SW 1271 (cell line): Measurements from ENCODE around the gene ARFGAP1.

ENCODE experiments used
- DNase-seq, 2 experiments: peaks; one replicate each; lab custom pipeline; 2025; lab: John Stamatoyannopoulos, UW

ARFGAP1 gene

DNA sequence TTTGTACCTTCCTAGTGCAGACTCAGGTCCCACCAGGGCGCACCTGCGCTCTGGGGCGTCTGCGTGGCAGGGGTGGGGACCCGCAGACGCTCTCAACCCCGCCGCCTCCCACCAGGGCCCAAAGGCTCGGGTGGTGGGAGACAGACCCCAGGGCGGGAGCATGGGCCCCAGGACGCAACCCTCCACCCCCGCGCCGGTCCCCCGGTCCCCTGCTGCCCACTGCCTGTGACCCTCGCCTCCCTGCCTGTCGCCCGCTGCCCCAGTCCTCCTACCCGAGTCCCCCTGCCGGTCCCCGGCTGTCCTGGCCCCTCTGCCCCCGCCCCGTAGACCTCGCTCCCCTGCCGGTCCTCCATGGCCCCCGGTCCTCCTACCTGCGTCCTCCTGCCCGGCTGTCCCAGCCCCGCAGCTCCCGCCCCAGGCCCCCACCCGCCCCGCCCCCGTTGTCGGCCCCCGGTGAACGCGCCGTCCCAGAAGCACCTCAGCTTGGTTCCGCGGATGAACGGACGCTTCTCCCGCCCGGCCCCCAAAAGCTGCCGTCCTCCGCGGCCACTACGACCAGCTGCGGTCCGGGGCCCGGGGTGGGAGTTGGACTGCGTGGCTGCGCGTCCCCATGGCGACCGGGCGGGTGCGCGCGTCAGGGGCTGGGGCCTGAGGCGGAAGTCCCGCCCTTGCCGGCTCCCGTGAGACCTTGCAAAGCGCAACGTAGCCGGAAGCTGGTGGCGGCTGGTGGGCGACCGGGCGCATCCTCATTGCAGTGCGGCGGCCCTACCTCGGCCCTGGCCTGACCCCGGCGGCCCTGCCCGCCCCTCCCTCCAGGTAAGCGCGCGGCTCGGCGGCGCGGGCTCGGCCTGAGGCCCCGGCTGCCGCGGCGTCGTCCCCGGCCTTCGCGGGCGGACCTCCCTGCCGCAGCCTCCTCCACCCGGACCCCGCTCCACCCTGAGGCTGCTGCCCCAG is at the start of gene ARFGAP1:
ARFGAP1 (plus strand) TSS at position 709 of the 954 bp plus-strand sequence. CDS start 2,768 bp downstream, outside the sequence.
- peak; percentile 76 to 88 for DNase-seq

DNA sequence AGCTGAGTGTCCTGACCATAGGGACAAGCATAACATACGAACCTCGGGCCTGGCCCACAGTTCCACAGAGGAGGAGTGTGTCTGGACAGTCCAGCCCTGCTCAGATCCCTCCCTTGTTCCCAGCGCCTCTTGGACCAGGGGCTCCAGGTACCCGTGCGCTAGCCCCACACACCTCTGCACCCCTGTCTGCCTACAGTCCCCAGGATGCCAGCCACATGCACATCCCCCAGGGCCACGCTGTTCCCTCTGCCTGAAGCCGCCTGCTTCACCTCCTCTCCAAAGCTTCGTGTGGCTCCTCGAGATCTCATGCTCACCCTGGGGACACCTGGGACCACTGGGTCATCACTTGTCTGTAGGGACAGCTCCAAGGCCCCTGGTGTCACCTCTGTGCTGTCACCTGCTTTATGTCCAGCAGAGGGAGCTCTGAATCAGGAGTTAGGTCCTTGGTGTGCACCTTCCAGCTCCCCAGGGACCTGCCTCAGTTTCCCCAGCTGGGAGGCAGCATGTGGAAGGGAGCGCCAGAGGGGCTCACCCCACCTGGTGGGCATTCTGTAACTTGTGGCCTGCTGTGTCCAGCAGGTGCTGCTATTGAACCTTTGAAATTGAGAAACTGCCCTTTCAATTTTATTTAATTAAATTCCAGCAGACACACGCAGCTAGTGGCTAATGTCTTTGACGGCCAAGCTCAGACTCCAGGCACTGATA is 49.3 kb upstream of the ARFGAP1 start:
- DNase-seq = peak in 1 of 2 experiments; percentile 49

DNA sequence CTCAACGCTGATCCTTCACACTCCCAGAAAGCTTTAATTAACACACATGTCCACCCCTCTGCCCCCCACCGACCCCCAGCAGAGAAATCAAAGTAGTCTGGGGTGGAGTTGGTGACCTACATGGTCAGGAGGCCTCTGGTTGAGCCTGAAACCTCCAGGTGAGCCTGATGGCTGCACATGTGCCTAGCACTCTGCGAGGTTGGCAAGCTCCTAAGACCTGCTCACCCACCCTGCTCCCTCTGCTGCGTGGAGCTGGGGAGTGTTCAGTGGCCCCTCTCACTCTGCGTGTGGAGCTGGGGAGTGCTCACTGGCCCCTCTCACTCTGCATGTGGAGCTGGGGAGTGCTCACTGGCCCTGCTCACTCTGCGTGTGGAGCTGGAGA is 48.8 kb upstream of the ARFGAP1 start:
- DNase-seq = no peak

DNA sequence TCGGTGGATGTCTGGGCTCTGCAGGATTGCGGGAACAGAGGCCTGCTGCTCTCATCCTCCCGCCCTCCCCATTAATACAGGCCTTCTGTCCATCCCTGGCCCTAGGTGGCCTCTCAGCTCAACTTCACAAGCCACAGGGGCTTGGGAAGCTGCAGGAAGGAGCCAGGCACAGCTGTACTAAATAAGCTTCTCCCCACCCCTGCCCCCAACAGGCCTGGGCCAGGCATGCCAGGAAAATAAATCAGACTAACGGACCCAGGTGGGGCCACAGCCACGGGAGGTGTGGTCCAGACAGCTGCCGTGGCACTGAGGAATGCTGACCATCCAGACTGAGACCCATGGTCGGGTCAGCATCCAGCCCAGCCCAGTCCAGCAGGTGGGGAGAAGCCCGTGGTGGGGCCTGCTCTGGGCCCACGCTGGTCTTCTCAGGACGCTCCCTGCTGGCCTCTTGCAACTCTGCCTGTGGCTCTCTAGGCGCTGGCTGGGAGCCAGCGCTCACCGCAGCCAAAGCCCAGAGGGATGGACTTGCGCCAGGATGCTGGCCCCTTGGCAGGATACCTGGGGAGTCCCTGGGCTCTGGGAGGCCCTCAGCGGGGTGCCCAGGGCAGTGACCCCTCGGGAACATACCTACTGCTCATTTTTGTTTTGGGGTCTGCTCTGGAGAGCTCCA is 48.1 kb upstream of the ARFGAP1 start:
- no peak for DNase-seq

DNA sequence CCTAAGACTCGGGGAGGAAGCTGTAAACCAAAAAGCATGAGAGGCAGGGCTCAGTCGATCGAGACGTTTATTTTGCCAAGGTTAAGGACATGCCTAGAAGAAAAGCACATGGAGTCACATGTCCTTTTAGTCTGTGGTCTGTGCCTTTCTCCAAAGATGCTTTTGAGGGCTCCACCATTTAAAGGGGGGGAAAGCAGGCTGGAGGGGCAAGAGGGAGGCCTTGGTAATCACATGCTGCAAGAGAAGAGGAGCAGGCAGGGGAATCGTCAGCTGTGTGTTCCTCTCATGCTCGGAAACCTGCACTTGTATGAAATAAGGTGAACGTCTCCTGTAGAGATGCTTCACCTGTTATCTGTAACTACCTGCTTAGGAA is 47.5 kb upstream of the ARFGAP1 start:
- DNase-seq = no peak

DNA sequence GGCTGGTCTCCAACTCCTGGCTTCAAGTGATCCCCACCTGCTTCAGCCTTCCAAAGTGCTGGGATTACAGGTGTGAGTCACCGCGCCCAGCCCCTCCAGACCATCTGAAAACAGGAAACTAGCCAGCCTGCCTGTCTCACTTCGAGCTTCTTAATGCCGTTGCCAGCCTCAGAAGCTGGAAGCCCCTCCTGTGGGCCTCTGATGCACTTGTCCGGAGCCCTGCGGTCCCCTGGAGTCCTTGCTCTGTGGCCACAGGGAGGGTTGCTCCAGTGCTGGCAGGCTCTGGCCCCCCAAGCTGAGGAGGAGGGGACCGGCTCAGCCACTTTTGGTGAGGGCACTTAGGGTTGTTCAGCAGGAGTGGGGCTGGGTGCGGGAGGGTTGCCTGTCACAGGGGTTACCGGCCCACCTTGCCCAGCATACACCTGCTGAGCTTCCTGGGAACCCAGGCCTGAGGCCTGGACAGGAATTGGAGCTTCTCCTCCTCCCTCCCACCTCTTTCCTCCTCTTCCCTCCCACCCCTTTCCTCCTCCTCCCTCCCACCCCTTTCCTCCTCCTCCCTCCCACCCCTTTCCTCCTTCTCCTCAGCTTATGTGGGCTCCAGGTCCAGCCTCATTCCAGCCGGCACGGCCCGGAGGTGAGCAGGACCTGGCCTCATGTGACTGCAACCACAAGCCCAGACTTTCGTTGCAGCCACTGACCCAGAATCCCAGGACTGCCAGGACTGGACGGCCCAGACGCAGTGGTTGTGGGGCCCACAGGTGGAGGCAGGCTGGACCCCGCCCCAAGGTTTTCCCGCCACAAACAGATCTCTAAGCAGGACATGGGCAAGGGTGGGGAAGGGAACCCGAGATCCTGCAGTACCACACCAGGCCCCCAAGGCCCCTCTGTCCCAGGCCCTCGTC is 46.3 kb upstream of the ARFGAP1 start:
- no peak for DNase-seq

DNA sequence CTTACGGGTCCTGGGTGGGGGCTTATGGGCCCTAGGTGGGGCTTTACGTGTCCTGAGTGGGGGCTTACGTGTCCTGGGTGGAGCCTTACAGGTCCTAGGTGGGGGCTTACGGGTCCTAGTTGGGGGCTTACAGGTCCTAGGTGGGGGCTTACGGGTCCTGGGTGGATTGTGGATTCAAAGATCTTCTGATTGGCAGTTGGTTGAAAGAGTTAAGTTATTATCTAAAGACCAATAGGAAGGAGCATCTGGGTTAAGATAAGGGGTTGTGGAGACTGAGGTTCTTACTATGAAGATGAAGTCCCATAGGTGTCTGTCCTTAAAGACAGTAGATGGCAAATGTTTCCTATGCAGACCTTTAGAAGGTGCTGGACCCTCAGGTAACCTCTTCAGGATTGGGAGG is 45.4 kb upstream of the ARFGAP1 start:
- no peak for DNase-seq

DNA sequence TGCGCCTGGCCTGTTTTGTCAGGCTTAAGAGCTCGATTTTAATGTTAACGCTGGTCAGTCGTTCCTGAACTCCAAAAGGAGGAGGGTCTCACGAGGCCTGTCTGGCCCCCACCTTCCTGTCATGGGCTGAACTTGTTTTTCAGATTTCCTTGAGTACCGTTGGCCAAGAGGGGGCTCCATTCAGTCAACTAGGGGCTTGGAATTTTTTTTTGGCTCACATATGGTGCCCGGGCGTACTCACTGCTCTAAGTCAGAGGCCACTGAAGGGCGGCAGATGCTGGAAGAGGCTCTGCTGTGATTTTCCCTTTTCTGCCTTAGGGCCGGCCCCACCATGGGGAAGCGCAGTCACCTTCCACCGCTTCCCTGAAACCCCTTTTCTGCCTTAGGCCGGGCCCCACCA is 43.8 kb upstream of the ARFGAP1 start:
- DNase-seq = no peak

DNA sequence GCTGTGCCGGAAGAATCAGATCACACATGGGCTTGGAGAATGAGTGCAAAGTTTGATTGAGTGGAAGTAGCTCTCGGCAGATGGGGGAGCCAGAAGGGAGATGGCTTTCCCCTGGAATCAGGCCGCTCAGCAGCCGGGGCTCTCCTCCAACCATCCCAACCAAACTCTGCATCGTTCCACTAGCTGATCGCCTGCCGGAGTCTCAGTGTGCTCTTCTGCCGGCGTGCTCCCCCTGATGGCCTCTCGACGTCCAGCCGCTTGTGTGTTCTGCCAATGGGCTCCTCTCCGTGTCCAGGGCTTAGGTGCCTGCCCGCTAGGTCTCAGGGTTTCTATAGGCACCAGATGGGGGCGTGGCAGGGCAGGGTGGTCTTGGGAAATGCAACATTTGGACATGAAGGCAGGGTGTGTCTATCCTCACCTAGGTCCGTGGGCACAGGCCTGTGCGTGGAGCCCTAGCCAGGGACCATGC is 41.8 kb upstream of the ARFGAP1 start:
- no peak for DNase-seq

DNA sequence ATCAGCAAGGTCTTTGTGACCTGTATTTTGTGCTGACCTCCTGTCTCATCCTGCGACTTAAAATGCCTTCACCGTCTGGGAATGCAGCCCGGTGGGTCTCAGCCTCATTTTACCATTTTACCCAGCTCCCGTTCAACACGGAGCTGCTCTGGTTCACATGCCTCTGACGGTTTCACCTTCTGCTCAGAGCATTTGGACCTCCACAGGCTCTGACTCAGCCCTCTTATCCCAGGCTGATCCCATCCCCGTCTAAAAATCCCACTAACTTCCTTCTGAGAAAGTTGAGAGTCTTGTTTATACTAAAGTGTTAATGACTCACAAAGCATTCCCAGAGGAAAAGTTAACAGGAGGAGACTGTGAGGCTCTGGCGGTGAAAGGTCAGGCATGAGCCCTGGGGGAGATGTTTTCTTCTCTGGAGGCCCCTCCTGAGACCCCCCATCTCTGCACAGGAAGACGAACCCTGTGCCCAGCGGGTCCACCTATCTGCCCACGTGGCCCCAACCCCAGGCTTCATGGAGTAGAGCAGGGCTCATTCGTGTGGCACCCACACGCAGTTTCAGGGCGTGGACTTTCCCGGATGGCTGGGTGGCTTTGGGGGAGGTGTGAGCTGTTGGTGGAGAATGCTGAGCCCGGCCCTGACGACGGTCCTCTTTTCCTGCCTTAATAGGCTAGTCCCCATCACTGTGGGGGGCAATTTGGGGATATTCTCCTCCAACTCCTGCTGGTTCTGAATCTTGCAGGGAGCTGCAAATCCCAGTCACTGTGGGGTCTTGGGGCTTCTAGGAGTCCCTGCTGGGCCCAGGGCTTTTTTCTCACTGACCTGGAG is 40.2 kb upstream of the ARFGAP1 start:
- peak in 1 of 2 experiments; percentile 20 for DNase-seq

DNA sequence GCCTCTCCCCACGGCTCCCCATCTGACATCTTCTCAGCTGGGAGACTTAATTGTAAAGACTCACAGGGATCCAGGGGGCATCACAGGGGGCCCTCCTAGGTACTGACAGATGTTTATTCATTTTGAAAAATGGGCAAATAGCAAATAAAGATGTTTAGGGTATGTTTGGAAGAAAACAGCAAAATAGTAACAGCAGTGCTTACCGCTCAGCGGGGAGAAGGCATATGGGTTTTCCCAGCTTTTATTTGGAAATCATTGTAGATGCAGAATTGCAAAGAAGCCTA is 39.6 kb upstream of the ARFGAP1 start:
- no peak for DNase-seq

DNA sequence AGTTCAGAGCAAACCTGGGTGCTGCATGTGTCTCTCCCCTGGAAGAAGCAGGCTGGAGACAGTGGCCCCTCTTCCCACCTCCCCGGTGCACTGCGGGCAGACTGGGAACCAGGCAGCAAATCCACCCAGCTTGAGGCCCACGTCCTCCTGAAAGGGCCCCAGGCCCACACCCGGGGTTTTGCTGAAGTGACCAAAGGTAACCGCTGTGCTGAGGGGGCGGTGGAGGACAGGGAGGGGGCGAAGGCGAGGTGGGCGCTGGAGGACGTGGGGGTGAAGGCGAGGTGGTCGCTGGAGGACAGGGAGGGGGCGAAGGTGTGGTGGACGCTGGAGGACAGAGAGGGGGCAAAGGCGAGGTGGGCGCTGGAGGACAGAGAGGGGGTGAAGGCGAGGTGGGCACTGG is 38.7 kb upstream of the ARFGAP1 start:
- no peak for DNase-seq

DNA sequence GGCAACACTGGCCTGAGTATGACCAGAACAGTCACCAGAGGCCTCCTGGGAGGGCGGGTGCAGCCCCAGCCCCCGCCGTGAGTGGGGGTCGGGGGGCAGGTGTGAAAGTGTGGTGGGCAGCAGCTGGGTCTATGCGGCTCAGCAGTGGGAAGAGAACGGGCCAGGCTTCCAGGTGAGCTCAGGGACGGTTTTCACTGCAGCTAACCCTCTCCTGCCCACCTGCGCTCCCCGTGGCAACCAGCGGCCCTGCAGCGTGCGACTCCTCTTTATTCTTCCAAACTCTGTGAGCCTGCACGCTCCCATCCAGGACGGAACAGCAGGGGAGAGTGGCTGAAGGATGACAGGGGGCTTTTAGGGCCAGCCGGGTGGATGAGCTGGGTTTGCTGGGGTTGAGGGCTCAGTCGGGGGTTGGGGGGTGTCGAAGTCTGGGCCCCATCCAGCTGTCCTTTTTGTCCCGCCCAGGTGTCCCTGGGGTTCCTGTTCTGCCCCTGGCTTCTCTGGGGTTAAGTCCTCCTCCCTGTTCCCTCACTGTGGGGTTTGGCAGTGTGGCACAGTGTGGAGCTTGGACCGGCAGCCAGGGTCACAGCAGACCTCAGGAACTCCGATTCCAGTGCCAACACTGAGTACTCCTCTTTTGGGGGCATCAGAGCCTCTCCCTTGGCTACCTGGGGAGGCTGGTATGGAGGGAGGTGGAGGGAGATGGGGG is 37.8 kb upstream of the ARFGAP1 start:
- no peak for DNase-seq

DNA sequence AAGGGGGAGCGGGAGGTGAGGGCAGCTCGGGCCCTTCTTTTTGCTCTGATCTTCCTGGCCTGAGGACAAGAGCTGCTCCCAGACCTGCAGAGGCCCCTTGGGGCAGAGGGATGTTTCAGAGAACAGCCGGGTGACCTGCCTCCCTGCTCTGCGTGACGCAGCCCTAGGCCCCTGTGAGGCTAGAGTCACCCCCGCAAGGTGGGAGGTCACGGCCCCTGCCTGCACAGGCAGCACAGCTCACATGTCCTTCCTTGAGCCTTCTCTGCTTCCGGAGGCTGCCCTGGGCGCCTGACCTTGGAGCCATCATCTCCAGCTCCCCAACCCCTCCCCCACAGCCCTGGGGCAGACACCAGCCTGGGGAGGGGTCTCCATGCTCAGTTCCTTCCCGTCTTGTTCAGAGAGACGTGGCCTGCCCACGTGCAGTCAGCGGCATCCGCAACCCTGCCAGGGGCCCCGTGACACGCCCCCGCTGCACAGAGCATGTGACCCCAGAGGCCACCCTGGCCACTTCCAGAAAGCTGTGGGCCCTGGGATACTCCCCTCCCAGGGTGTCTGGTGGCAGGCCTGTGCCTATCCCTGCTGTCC is 37.1 kb upstream of the ARFGAP1 start, which contains the start of gene BIRC7:
BIRC7 (plus strand) TSS at position 507 of the 585 bp plus-strand sequence. CDS start 192 bp downstream, outside the sequence.
- no peak for DNase-seq

DNA sequence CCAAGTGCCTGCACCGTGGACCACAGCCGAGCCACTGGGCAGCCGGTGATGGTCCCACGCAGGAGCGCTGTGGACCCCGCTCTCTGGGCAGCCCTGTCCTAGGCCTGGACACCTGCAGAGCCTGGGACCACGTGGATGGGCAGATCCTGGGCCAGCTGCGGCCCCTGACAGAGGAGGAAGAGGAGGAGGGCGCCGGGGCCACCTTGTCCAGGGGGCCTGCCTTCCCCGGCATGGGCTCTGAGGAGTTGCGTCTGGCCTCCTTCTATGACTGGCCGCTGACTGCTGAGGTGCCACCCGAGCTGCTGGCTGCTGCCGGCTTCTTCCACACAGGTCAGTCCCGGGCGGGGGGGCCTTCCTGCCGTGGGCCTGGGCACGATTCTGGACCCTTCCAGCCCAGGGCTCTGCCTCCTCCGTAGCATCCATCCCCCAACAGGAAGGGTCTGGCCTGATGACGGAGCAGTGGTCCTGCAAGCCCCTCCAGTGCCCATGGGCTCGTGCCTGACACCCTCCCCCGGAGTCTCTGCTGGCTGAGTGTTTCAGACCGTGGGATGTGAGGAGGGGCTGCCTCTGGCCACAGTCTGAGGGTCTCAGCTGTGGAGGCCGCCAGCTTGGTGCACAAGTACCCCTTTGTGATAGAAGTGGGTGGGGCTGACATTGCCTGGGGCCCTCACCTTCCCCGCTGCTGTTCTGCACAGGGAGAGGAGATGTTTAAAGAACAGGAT is 36.3 kb upstream of the ARFGAP1 start:
- no peak for DNase-seq

DNA sequence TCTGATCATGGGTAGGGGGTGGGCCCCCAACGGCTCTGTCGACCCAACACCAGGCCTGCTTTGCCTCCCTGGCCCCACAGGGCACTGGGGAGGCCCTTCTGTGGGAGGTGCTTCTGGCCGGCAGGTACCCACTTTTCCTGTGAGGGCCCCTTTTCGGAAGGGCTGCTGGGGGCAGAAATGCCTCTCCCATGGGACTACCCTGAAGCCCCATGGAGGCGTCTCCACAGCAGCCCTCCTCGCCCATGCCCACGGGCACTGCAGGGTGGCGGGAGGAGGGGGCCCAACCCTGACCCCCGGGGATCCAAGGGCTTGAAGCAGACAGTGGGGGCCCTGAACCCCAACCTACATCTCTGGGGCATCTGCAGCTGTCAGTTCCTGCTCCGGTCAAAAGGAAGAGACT is 34.6 kb upstream of the ARFGAP1 start:
- DNase-seq = no peak

DNA sequence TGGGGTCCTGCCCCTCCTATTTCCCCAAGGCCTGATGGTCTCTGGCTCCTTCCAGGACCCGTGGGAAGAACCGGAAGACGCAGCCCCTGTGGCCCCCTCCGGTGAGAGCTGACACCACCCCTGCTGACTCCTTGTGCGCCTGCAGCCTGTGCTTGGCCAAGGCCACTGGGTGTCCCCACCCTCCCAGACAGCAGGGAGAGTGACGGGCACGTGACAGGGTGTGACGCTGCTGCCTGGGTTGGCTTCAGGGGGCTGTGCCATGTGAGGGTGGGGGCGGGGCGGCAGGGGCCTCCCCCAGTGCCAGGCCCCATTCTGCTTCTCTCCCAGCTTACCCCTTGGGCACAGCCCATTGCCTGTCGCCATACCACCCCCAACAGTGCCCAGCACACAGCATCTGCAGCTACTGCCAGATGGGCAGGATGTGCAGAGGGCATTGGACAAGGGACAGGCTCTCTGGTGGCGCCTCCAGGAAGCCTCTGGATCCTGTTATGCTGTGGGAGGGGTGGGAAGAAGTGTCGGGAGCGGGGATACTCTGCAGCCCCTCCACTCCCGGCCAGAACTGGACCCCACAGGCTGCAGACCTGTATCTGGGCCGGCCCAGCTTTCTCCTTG is 34.0 kb upstream of the ARFGAP1 start:
- peak in 1 of 2 experiments; percentile 13 for DNase-seq

DNA sequence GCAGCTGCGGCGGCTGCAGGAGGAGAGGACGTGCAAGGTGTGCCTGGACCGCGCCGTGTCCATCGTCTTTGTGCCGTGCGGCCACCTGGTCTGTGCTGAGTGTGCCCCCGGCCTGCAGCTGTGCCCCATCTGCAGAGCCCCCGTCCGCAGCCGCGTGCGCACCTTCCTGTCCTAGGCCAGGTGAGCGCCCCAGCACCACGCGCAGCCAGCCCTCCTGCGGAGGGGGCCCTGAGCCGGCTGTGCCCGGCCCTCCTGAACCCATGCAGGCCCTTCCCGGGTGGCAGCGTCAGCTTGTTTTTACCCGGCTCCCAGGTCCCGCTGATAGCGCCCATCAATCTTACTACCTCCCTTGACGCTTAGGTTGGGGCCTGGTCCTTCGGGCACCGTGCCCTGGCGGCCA is 33.2 kb upstream of the ARFGAP1 start:
- no peak for DNase-seq

DNA sequence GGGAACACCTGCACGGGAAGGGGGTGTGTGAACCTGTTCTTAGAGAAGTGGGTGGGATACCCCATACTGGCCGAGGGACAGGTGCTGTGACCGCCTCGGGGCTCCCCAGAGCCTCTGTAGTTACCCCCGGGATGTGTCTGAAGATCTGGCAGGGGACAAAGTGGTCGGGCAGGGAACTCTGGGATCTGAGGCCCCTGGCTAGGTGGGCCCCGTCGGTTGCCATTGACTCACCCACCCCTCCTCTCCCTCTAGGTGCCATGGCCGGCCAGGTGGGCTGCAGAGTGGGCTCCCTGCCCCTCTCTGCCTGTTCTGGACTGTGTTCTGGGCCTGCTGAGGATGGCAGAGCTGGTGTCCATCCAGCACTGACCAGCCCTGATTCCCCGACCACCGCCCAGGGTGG is 32.6 kb upstream of the ARFGAP1 start:
- DNase-seq = no peak
